Measurements from ENCODE around the gene SDS. TPM values are rescaled to one million over a fixed set of nuclear protein-coding genes. Genes with fewer than 3 reads are reported as not detected.

SDS gene
- total RNA-seq, 1 experiment from 2014 or later = not detected

DNA sequence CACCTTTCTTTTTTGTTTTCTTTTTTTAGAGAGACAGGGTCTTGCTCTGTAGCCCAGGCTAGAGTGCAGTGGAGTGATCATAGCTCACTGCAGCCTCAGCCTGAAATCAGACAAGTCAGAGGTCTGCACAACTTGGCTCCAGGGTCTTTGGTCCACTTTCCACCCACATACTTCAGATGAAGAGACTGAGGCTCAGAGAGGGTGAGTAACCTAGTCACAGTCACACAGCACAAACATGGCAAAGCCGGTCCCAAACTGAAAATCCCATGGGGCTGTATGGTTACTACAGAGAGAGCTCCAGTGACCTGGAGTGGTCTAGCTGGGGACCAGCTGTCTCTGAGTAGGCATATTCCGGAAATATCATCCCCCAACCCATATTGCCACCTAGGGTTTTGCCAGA, 48.8 kb upstream of the SDS start (continued):
- TF ChIP-seq EZH2 (IDR thresholded peaks at IDR 0.05) (no peak), RAD21 (IDR thresholded peaks at IDR 0.05; ENCODE audit: low read depth) (no peak), SRF (IDR thresholded peaks at IDR 0.05; ENCODE audit: low read depth) (no peak), EGR1 (IDR thresholded peaks at IDR 0.05; ENCODE audit: low read depth) (no peak)
- TF ChIP-seq, protein P1, sequence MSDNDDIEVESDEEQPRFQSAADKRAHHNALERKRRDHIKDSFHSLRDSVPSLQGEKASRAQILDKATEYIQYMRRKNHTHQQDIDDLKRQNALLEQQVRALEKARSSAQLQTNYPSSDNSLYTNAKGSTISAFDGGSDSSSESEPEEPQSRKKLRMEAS (IDR thresholded peaks at IDR 0.05) = no peak

DNA sequence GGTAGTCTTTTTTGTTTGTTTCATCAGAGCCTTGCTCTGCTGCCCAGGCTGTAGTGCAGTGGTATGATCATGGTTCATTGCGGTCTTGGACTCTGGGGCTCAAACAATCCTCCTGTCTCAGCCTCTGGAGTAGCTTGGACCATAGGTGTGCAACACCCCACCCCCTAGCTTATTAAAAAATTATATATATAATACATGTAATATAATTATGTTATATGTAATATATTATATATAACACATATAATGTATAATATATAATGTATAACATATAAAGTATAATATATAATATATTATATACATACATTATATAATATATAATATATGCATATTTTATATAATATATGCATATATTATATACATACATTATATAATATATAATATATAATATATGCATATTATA, 46.2 kb upstream of the SDS start:
- no peak overlapping the region for H3K4me2 ChIP-seq (ENCODE audit: low read length)
- no TSS peak for BruUV-seq (replicated peaks)
- no peaks in the 10 kb centered on the region for H3K79me2 ChIP-seq (ENCODE audit: insufficient read depth, low read length)
- ChIA-PET POLR2A (no interaction called here), RAD21 (ENCODE audit: low non-redundant PET in 1 of 2, low total read pairs in 2 of 2, uncharacterized antibody in 2 of 2, unreplicated experiment in 2 of 2) (no interaction called here), CTCF (interaction anchor here (1.0 to 1.5 kb wide), 2 partner anchors 12 to 24 kb away, joined by 3 to 6 read pairs; no protein-coding TSS in a partner anchor)
- DNase-seq (ENCODE audit: low read depth, low spot score) = no peak
- H3K9me3 ChIP-seq (ENCODE audit: control insufficient read depth in 1 of 2, insufficient read depth in 1 of 2, low read depth in 1 of 2, low read length in 2 of 2) = no peaks in the 10 kb centered on the region
- TF ChIP-seq, protein P2, sequence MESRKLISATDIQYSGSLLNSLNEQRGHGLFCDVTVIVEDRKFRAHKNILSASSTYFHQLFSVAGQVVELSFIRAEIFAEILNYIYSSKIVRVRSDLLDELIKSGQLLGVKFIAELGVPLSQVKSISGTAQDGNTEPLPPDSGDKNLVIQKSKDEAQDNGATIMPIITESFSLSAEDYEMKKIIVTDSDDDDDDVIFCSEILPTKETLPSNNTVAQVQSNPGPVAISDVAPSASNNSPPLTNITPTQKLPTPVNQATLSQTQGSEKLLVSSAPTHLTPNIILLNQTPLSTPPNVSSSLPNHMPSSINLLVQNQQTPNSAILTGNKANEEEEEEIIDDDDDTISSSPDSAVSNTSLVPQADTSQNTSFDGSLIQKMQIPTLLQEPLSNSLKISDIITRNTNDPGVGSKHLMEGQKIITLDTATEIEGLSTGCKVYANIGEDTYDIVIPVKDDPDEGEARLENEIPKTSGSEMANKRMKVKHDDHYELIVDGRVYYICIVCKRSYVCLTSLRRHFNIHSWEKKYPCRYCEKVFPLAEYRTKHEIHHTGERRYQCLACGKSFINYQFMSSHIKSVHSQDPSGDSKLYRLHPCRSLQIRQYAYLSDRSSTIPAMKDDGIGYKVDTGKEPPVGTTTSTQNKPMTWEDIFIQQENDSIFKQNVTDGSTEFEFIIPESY (IDR thresholded peaks at IDR 0.05; ENCODE audit: extremely low read depth, insufficient replicate concordance, low read length) = no peak
- TF ChIP-seq, protein P3, sequence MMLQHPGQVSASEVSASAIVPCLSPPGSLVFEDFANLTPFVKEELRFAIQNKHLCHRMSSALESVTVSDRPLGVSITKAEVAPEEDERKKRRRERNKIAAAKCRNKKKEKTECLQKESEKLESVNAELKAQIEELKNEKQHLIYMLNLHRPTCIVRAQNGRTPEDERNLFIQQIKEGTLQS (IDR thresholded peaks at IDR 0.05) = no peak
- TF ChIP-seq RAD21 (IDR thresholded peaks at IDR 0.05; ENCODE audit: low read depth) = no peak
- no peak for TF ChIP-seq JUND (IDR thresholded peaks at IDR 0.05)
- no peak for TF ChIP-seq CEBPB (IDR thresholded peaks at IDR 0.05; ENCODE audit: low read depth)
- no peak for TF ChIP-seq ELF1 (IDR thresholded peaks at IDR 0.05; ENCODE audit: borderline replicate concordance, low read depth)
- TF ChIP-seq SIN3A (IDR thresholded peaks at IDR 0.05; ENCODE audit: low read depth) = no peak
- TF ChIP-seq, protein P4, sequence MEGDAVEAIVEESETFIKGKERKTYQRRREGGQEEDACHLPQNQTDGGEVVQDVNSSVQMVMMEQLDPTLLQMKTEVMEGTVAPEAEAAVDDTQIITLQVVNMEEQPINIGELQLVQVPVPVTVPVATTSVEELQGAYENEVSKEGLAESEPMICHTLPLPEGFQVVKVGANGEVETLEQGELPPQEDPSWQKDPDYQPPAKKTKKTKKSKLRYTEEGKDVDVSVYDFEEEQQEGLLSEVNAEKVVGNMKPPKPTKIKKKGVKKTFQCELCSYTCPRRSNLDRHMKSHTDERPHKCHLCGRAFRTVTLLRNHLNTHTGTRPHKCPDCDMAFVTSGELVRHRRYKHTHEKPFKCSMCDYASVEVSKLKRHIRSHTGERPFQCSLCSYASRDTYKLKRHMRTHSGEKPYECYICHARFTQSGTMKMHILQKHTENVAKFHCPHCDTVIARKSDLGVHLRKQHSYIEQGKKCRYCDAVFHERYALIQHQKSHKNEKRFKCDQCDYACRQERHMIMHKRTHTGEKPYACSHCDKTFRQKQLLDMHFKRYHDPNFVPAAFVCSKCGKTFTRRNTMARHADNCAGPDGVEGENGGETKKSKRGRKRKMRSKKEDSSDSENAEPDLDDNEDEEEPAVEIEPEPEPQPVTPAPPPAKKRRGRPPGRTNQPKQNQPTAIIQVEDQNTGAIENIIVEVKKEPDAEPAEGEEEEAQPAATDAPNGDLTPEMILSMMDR (IDR thresholded peaks at IDR 0.05 in 2 of 3, conservative IDR thresholded peaks at IDR 0.05 in 1 of 3; ENCODE audit: borderline replicate concordance in 1 of 3, insufficient read depth in 1 of 3, low read depth in 2 of 3, low read length in 2 of 3) = no peak
- TF ChIP-seq EZH2 (IDR thresholded peaks at IDR 0.05) = no peak
- TF ChIP-seq EZH2phosphoT487 (IDR thresholded peaks at IDR 0.05; ENCODE audit: borderline replicate concordance) = no peak
- no peak for TF ChIP-seq EGR1 (IDR thresholded peaks at IDR 0.05; ENCODE audit: low read depth)
- no peak for TF ChIP-seq FOSL1 (IDR thresholded peaks at IDR 0.05; ENCODE audit: low read depth)
- no peak for TF ChIP-seq POLR2A (IDR thresholded peaks at IDR 0.05; ENCODE audit: borderline replicate concordance, extremely low read depth, insufficient read depth, insufficient read length)
- no peak for TF ChIP-seq ZFX (IDR thresholded peaks at IDR 0.05)
- no peak overlapping the region for H2AFZ ChIP-seq (ENCODE audit: low read depth, low read length, poor library complexity, severe bottlenecking)
- H3K4me3 ChIP-seq (replicated peaks in 1 of 2; ENCODE audit: low read depth in 1 of 2, low read length in 2 of 2) = no peak overlapping the region
- no peak overlapping the region for H3K27ac ChIP-seq (ENCODE audit: low read depth, low read length)
- H3K27me3 ChIP-seq (ENCODE audit: insufficient read depth, low read length) = peaks cover 9% of the 10 kb centered on the region; the same call in 1 of the 2 replicates
- intact Hi-C loops (cut with micrococcal nuclease) = no loop called here
- no peaks in the 10 kb centered on the region for H4K20me1 ChIP-seq (ENCODE audit: insufficient read depth)
- H3K9ac ChIP-seq (ENCODE audit: low read length) = no peak overlapping the region
- ATAC-seq = no peak
- H3K36me3 ChIP-seq (ENCODE audit: control insufficient read depth in 1 of 2, insufficient read depth in 2 of 2, low read length in 2 of 2) = no peaks in the 10 kb centered on the region
- H3K9me2 ChIP-seq (ENCODE audit: insufficient read depth) = no peaks in the 10 kb centered on the region
- no peaks in the 10 kb centered on the region for H3K4me1 ChIP-seq (ENCODE audit: control insufficient read depth in 1 of 2, insufficient read depth in 2 of 2, low read length in 2 of 2)

All from HCT116 (cell line).